Measurements from ENCODE around the gene SP1. TPM values are rescaled to one million over a fixed set of nuclear protein-coding genes. Genes with fewer than 3 reads are reported as not detected.

SP1 gene
- total and polyA plus RNA-seq, 2 of the 4 experiments (the other 2 are of a cell fraction), result 19.7 to 53.6 TPM

GRCh38 chr12:53443955-53444354 is 64.0 kb downstream of the SP1 start:
- H3K56ac ChIP-seq (ENCODE audit: extremely low read depth, insufficient read depth, low read length), result no peak overlapping the region
- no TSS peak for BruUV-seq (replicated peaks)

More at GRCh38 chr12:53443955-53444354, 64.0 kb downstream of the SP1 start:
- intact Hi-C loops (cut with micrococcal nuclease), result no loop called here
- Histone ChIP-seq H3K36me3 (ENCODE audit: control insufficient read depth, insufficient read depth, low read length) (peaks cover 21% of the 10 kb centered on the region), H3K79me1 (ENCODE audit: low read depth in 1 of 2, low read length in 2 of 2) (peaks cover 25 to 45% of the 10 kb centered on the region in 2 experiments), H3K4me1 (ENCODE audit: control insufficient read depth, insufficient read depth, low read length) (peaks cover 8% of the 10 kb centered on the region), H3K27ac (ENCODE audit: insufficient read depth, low read length) (no peak overlapping the region), H3K4me2 (ENCODE audit: low read depth, low read length) (no peak overlapping the region), H4K5ac (ENCODE audit: low read depth, low read length) (no peak overlapping the region), H2BK5ac (ENCODE audit: low read depth, low read length, poor library complexity, severe bottlenecking) (no peak overlapping the region), H2AFZ (replicated peaks; ENCODE audit: low read length, poor library complexity) (no peak overlapping the region), H3K4ac (ENCODE audit: low read depth, low read length) (no peak overlapping the region), H3K9ac (ENCODE audit: low read depth, low read length) (no peak overlapping the region), H4K20me1 (ENCODE audit: insufficient read depth, low read length) (no peaks in the 10 kb centered on the region), H3K9me1 (ENCODE audit: insufficient read depth, low read length) (no peaks in the 10 kb centered on the region; the same call in 1 of the 2 replicates), H2AK5ac (ENCODE audit: low read depth, low read length) (no peak overlapping the region), H2BK120ac (ENCODE audit: low read depth, low read length) (no peak overlapping the region), H2BK20ac (ENCODE audit: low read depth, low read length) (no peak overlapping the region), H3K9me3 (ENCODE audit: control insufficient read depth, insufficient read depth, low read length) (no peaks in the 10 kb centered on the region), H2BK15ac (ENCODE audit: low read depth, low read length) (no peak overlapping the region), H3K4me3 (ENCODE audit: insufficient read depth, low read depth, low read length) (no peak overlapping the region), H3K23ac (ENCODE audit: low read depth, low read length) (no peak overlapping the region), H4K8ac (ENCODE audit: low read depth in 2 of 2, low read length in 2 of 2) (no peak overlapping the region), H4K91ac (ENCODE audit: insufficient read depth, low read depth, low read length) (no peak overlapping the region), H3K18ac (ENCODE audit: low read depth, low read length) (no peak overlapping the region), H2AK9ac (replicated peaks; ENCODE audit: low read depth, low read length, poor library complexity) (no peak overlapping the region), H3K27me3 (ENCODE audit: control insufficient read depth, insufficient read depth, low read length) (no peaks in the 10 kb centered on the region), H3K14ac (replicated peaks; ENCODE audit: low read depth, low read length) (no peak overlapping the region)
- TF ChIP-seq MAFK (IDR thresholded peaks at IDR 0.05; ENCODE audit: low read depth, low read length), result no peak
- TF ChIP-seq CTCF (conservative IDR thresholded peaks at IDR 0.05; ENCODE audit: low read depth, low read length), result no peak
- TF ChIP-seq MAZ (IDR thresholded peaks at IDR 0.05; ENCODE audit: borderline replicate concordance, low read depth, low read length), result no peak
- TF ChIP-seq MXI1 (IDR thresholded peaks at IDR 0.05; ENCODE audit: borderline replicate concordance, low read depth, low read length), result no peak
- no peak for TF ChIP-seq POLR2A (IDR thresholded peaks at IDR 0.05; ENCODE audit: low read depth, low read length)
- TF ChIP-seq CHD1 (IDR thresholded peaks at IDR 0.05; ENCODE audit: low read depth, low read length), result no peak
- TF ChIP-seq RFX5 (IDR thresholded peaks at IDR 0.05; ENCODE audit: low read depth, low read length), result no peak
- TF ChIP-seq SMC3 (IDR thresholded peaks at IDR 0.05; ENCODE audit: low read depth, low read length), result no peak
- no peak for TF ChIP-seq NFE2L2 (IDR thresholded peaks at IDR 0.05; ENCODE audit: low read depth, low read length)
- in situ Hi-C loops (cut with MboI; ENCODE audit: low sequenced_read_pairs), result no loop called here
- DNase-seq (no peak), ATAC-seq (ENCODE audit: low read depth) (no peak)
- dilution Hi-C loops (cut with HindIII; ENCODE audit: low sequenced_read_pairs, unreplicated experiment), result no loop called here
- ChIA-PET CTCF (no interaction called here), POLR2A (ENCODE audit: unreplicated experiment) (no interaction called here)
- WGBS, 2 experiments (ENCODE audit: extremely low coverage in 2 of 2, insufficient read length in 1 of 2), result no CpG with 5 or more reads among the region's 4 CpGs

Data from IMR-90 (cell line).